Measurements from ENCODE around the gene CAB39L.

DNA sequence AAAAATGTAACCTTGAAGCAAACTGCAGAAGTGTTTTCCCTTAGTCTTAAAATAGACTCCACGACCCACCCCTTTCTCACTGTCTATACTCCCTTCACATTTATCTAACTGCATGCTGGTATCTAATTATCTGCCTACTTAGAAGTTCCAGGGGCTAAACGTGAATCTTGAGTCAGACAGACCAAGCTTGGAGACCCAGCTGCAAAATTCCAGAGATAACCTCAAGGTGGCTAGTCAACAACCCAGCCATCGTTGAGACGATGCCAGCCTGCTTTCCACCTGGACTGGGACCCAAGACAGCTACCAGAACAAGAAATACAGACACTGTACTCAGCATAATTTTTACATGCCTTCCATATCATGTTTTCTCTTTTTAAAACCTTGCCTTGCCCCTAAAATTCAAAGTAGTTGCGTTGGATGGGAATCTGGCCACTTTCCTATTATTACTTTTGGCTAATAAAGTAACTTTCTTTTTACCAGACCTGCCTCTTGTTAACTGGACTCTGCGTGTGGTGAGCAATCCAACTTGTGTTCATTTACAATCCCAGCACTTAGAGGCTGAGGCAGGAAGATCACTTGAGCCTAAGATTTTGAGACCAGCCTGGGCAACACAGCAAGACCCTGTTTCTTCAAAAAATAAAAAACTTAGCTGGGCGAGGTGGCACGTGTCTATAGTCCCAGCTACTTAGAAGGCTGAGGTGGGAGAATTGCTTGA is 113.9 kb downstream of the CAB39L start:
- TF ChIP-seq, protein P1, sequence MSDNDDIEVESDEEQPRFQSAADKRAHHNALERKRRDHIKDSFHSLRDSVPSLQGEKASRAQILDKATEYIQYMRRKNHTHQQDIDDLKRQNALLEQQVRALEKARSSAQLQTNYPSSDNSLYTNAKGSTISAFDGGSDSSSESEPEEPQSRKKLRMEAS (IDR thresholded peaks at IDR 0.05; ENCODE audit: insufficient read depth, insufficient read length): no peak
- no peak for TF ChIP-seq FOS (IDR thresholded peaks at IDR 0.05; ENCODE audit: borderline replicate concordance, insufficient read depth, low read length)
- TF ChIP-seq, protein P2, sequence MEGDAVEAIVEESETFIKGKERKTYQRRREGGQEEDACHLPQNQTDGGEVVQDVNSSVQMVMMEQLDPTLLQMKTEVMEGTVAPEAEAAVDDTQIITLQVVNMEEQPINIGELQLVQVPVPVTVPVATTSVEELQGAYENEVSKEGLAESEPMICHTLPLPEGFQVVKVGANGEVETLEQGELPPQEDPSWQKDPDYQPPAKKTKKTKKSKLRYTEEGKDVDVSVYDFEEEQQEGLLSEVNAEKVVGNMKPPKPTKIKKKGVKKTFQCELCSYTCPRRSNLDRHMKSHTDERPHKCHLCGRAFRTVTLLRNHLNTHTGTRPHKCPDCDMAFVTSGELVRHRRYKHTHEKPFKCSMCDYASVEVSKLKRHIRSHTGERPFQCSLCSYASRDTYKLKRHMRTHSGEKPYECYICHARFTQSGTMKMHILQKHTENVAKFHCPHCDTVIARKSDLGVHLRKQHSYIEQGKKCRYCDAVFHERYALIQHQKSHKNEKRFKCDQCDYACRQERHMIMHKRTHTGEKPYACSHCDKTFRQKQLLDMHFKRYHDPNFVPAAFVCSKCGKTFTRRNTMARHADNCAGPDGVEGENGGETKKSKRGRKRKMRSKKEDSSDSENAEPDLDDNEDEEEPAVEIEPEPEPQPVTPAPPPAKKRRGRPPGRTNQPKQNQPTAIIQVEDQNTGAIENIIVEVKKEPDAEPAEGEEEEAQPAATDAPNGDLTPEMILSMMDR (IDR thresholded peaks at IDR 0.05; ENCODE audit: extremely low read depth in 1 of 2, insufficient read depth in 1 of 2, low read depth in 1 of 2, low read length in 2 of 2): no peak

Measured in endothelial cell of umbilical vein (primary cell).